Mesenchymal stem cell (in vitro differentiated cells and primary cell): ENCODE data around the gene PITPNC1.
"Not testable (repeated sequence)": the region's sequence is repeated elsewhere in the genome, so short reads cannot be mapped to it uniquely, and the experiment has no call there.

Experiments
- DNase-seq: peaks from one replicate; pipeline ENCODE4 v3.0.0-alpha.2; 2013
- H2AFZ ChIP-seq: one replicate; pipeline ENCODE4 v1.6.1; 2013; ENCODE audit warnings: low read depth, mild to moderate bottlenecking, control low read depth, inconsistent platforms, low read length, moderate library complexity
- H2AK5ac ChIP-seq: 2 replicates; pipeline ENCODE4 v1.6.1; 2013; ENCODE audit warnings: low read length, moderate library complexity, mild to moderate bottlenecking, inconsistent platforms; ENCODE audit not compliant: severe bottlenecking
- H2BK120ac ChIP-seq: one replicate; pipeline ENCODE4 v1.6.1; 2013; ENCODE audit warnings: low read depth, mild to moderate bottlenecking, inconsistent platforms, low read length, moderate library complexity
- H2BK12ac ChIP-seq, 2 experiments: one replicate each; pipeline ENCODE4 v1.6.1; 2013; ENCODE audit warnings: inconsistent platforms in 2 of 2, low read length in 2 of 2, mild to moderate bottlenecking in 2 of 2, moderate library complexity in 2 of 2, control low read depth in 1 of 2
- H2BK15ac ChIP-seq: one replicate; pipeline ENCODE4 v1.6.1; 2013; ENCODE audit warnings: mild to moderate bottlenecking, low read depth, inconsistent platforms; ENCODE audit not compliant: poor library complexity, severe bottlenecking
- H2BK5ac ChIP-seq: 2 replicates; pipeline ENCODE4 v1.6.1; 2013; ENCODE audit warnings: low read depth, mild to moderate bottlenecking, low read length, control low read depth, inconsistent platforms; ENCODE audit not compliant: poor library complexity, severe bottlenecking
- H3K14ac ChIP-seq, 2 experiments: one replicate each; pipeline ENCODE4 v1.6.1; 2013; ENCODE audit warnings: inconsistent platforms in 2 of 2, low read length in 2 of 2, control low read depth in 1 of 2, mild to moderate bottlenecking in 1 of 2, moderate library complexity in 1 of 2
- H3K18ac ChIP-seq, 2 experiments: one replicate each; pipeline ENCODE4 v1.6.1; 2013; ENCODE audit warnings: inconsistent platforms in 2 of 2, low read length in 2 of 2, control low read depth in 1 of 2, low read depth in 1 of 2, mild to moderate bottlenecking in 1 of 2
- H3K23ac ChIP-seq, 2 experiments: one replicate each; pipeline ENCODE4 v1.6.1; 2013; ENCODE audit warnings: inconsistent platforms in 2 of 2, low read length in 2 of 2, mild to moderate bottlenecking in 2 of 2, moderate library complexity in 2 of 2, control low read depth in 1 of 2
- H3K27ac ChIP-seq: 2 replicates; pipeline ENCODE4 v1.5.1; 2013; ENCODE audit warnings: mild to moderate bottlenecking, moderate library complexity, low read length, control low read depth, inconsistent platforms; ENCODE audit not compliant: poor library complexity, severe bottlenecking
- H3K27me3 ChIP-seq, 2 experiments: 2 replicates each; pipeline versions ENCODE4 v1.6.1 to v1.7.0; 2013; ENCODE audit warnings: low read length in 2 of 2, mild to moderate bottlenecking in 2 of 2, moderate library complexity in 2 of 2, control low read depth in 1 of 2, inconsistent platforms in 1 of 2; ENCODE audit not compliant: control insufficient read depth in 1 of 2, insufficient read depth in 1 of 2
- H3K36me3 ChIP-seq, 2 experiments: 2 replicates each; pipeline versions ENCODE4 v1.6.1 to v1.7.0; 2013; ENCODE audit warnings: low read length in 2 of 2, control low read depth in 1 of 2, inconsistent platforms in 1 of 2, low read depth in 1 of 2, mild to moderate bottlenecking in 1 of 2; ENCODE audit not compliant: insufficient read depth in 2 of 2, control insufficient read depth in 1 of 2
- H3K4ac ChIP-seq, 2 experiments: one replicate each; pipeline ENCODE4 v1.6.1; 2013; ENCODE audit warnings: inconsistent platforms in 2 of 2, low read length in 2 of 2, mild to moderate bottlenecking in 2 of 2, moderate library complexity in 2 of 2, control low read depth in 1 of 2, low read depth in 1 of 2
- H3K4me1 ChIP-seq: 2 replicates; pipeline ENCODE4 v1.6.1; 2013; ENCODE audit warnings: low read depth, low read length, control low read depth; ENCODE audit not compliant: control insufficient read depth, insufficient read depth
- H3K4me2 ChIP-seq: 2 replicates; pipeline ENCODE4 v1.6.1; 2013; ENCODE audit warnings: low read length, mild to moderate bottlenecking, inconsistent platforms; ENCODE audit not compliant: poor library complexity, severe bottlenecking
- H3K4me3 ChIP-seq, 2 experiments: 2 replicates each; pipeline versions ENCODE4 v1.5.1 to v1.7.0; 2013; ENCODE audit warnings: low read length in 2 of 2, mild to moderate bottlenecking in 2 of 2, control low read depth in 1 of 2, low read depth in 1 of 2; ENCODE audit not compliant: insufficient read depth in 1 of 2
- H3K79me1 ChIP-seq: replicated peaks from 2 replicates; pipeline ENCODE4 v1.6.1; 2013; ENCODE audit warnings: mild to moderate bottlenecking, control low read depth, low read length, inconsistent platforms; ENCODE audit not compliant: poor library complexity, severe bottlenecking
- H3K9ac ChIP-seq: 2 replicates; pipeline ENCODE4 v1.7.0; 2013; ENCODE audit warnings: mild to moderate bottlenecking, low read length, moderate library complexity
- H3K9me3 ChIP-seq: 2 replicates; pipeline ENCODE4 v1.7.0; 2013; ENCODE audit warnings: mild to moderate bottlenecking, low read length; ENCODE audit not compliant: control insufficient read depth
- H4K8ac ChIP-seq: one replicate; pipeline ENCODE4 v1.6.1; 2013; ENCODE audit warnings: inconsistent platforms, mild to moderate bottlenecking, low read length, moderate library complexity
- H4K91ac ChIP-seq: one replicate; pipeline ENCODE4 v1.6.1; 2013; ENCODE audit warnings: mild to moderate bottlenecking, low read length, inconsistent platforms
- WGBS: methylation state at CpG from one replicate; pipeline ENCODE4 v1.1.7; 2013; ENCODE audit warnings: mixed read lengths; 5-methylcytosine and 5-hydroxymethylcytosine counted together

The PITPNC1 gene

DNA sequence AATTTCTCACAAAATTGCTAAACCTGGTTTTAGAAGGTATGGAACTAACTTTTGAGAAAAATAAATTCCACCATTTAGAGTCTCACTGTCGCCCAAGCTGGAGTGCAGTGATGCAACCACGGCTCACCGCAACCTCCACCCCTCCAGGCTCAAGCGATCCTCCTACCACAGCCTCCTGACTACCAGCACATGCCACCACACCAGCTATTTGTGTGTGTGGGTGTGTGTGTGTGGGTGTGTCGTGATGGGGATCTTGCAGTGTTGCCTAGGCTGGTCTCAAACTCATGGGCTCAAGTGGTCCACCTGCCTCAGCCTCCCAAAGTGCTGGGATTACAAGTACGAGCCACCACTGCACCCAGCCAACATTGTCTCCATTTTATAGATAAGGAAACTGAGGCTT, 269.4 kb downstream of the PITPNC1 start:
- H3K9ac ChIP-seq, result no peak overlapping the region
- H3K4me2 ChIP-seq, result no peak overlapping the region
- no peak overlapping the region for H3K18ac ChIP-seq
- H2AFZ ChIP-seq, result no peak overlapping the region
- H3K4ac ChIP-seq, result no peak overlapping the region
- H2BK15ac ChIP-seq, result no peak overlapping the region
- no peak overlapping the region for H4K8ac ChIP-seq
- no peak overlapping the region for H2BK120ac ChIP-seq
- no peaks in the 10 kb centered on the region for H3K79me1 ChIP-seq
- H2AK5ac ChIP-seq, result no peak overlapping the region
- no peak overlapping the region for H3K27ac ChIP-seq
- no peak overlapping the region for H3K23ac ChIP-seq
- no peak overlapping the region for H2BK5ac ChIP-seq
- no peaks in the 10 kb centered on the region for H3K9me3 ChIP-seq
- no peaks in the 10 kb centered on the region for H3K36me3 ChIP-seq
- H4K91ac ChIP-seq, result no peak overlapping the region
- no peak overlapping the region for H3K14ac ChIP-seq
- 100% methylated on average over 1 of the region's 6 CpGs for WGBS
- H2BK12ac ChIP-seq, result no peak overlapping the region
- no peak for DNase-seq
- H3K4me1 ChIP-seq, result no peaks in the 10 kb centered on the region
- no peak overlapping the region for H3K4me3 ChIP-seq
- no peaks in the 10 kb centered on the region for H3K27me3 ChIP-seq

GRCh38 chr17:67647482-67647881, 270.4 kb downstream of the PITPNC1 start:
- Histone ChIP-seq H3K4me3 (no peak overlapping the region), H2AFZ (no peak overlapping the region), H3K23ac (no peak overlapping the region), H3K36me3 (peaks cover 0 to 4% of the 10 kb centered on the region in 2 experiments), H4K91ac (no peak overlapping the region), H3K4ac (no peak overlapping the region), H2BK5ac (no peak overlapping the region), H2BK12ac (no peak overlapping the region), H3K18ac (no peak overlapping the region), H3K9ac (no peak overlapping the region), H2BK120ac (no peak overlapping the region), H2AK5ac (no peak overlapping the region), H2BK15ac (no peak overlapping the region), H3K14ac (no peak overlapping the region), H3K27ac (no peak overlapping the region), H3K79me1 (no peaks in the 10 kb centered on the region), H3K9me3 (no peaks in the 10 kb centered on the region), H3K4me1 (no peaks in the 10 kb centered on the region), H4K8ac (no peak overlapping the region), H3K4me2 (no peak overlapping the region), H3K27me3 (no peaks in the 10 kb centered on the region)
- no peak for DNase-seq
- WGBS, result 96% methylated on average over 4 of the region's 5 CpGs

- no peak overlapping the region for H3K14ac ChIP-seq
- H3K9me3 ChIP-seq, result no peaks in the 10 kb centered on the region
- no peak overlapping the region for H2BK15ac ChIP-seq
- H2BK120ac ChIP-seq, result no peak overlapping the region
- H3K4me3 ChIP-seq, result no peak overlapping the region
- no peak overlapping the region for H3K27ac ChIP-seq
- H3K18ac ChIP-seq, result no peak overlapping the region
- H4K8ac ChIP-seq, result no peak overlapping the region
- H4K91ac ChIP-seq, result no peak overlapping the region
- no peaks in the 10 kb centered on the region for H3K27me3 ChIP-seq
- H2BK12ac ChIP-seq, result no peak overlapping the region
- no peaks in the 10 kb centered on the region for H3K4me1 ChIP-seq
- no peak overlapping the region for H3K4ac ChIP-seq
- no peak overlapping the region for H2AK5ac ChIP-seq
- WGBS, result 83% methylated on average over 6 of the region's 6 CpGs
- no peak overlapping the region for H2AFZ ChIP-seq
- no peak overlapping the region for H3K23ac ChIP-seq
- DNase-seq, result no peak
- peaks cover 0 to 5% of the 10 kb centered on the region in 2 experiments for H3K36me3 ChIP-seq
- H3K9ac ChIP-seq, result no peak overlapping the region
- no peak overlapping the region for H2BK5ac ChIP-seq
- no peak overlapping the region for H3K4me2 ChIP-seq
- H3K79me1 ChIP-seq, result no peaks in the 10 kb centered on the region
Observed at GRCh38 chr17:67648032-67648905, 271.2 kb downstream of the PITPNC1 start.

- not testable (repeated sequence) for H3K4me3 ChIP-seq, H4K91ac ChIP-seq, H3K18ac ChIP-seq, H3K4me2 ChIP-seq, H2BK15ac ChIP-seq, H2AFZ ChIP-seq, H4K8ac ChIP-seq, H3K36me3 ChIP-seq, H3K27ac ChIP-seq, H3K9me3 ChIP-seq, H2AK5ac ChIP-seq, DNase-seq, H3K23ac ChIP-seq, H3K9ac ChIP-seq, H2BK12ac ChIP-seq, H3K79me1 ChIP-seq, H2BK5ac ChIP-seq, H3K4ac ChIP-seq, H3K27me3 ChIP-seq, H2BK120ac ChIP-seq, H3K4me1 ChIP-seq, H3K14ac ChIP-seq
- 81% methylated on average over 3 of the region's 3 CpGs for WGBS
Observed at GRCh38 chr17:67648906-67649295, 271.8 kb downstream of the PITPNC1 start.
